GM23248 (cell line): ENCODE measurements around the gene FHL5. TPM values are rescaled to one million over a fixed set of nuclear protein-coding genes. Genes with fewer than 3 reads are reported as not detected.

Experiments
- DNase-seq: peaks from one replicate; pipeline ENCODE4 v3.0.0-alpha.2; 2015
- H2AFZ ChIP-seq: fragments of 200-600 bp; sonication (generic); 2 replicates; pipeline ENCODE4 v1.6.1; 2016; ENCODE audit warnings: antibody characterized with exemption
- H3F3A ChIP-seq: fragments of 200-600 bp; sonication (generic); 2 replicates; pipeline ENCODE4 v1.6.1; 2016; ENCODE audit warnings: mild to moderate bottlenecking, antibody characterized with exemption, mixed run types; ENCODE audit not compliant: insufficient read depth
- H3K27ac ChIP-seq: fragments of 200-600 bp; sonication (generic); 2 replicates; pipeline ENCODE4 v1.5.1; 2016; ENCODE audit warnings: mild to moderate bottlenecking
- H3K27me3 ChIP-seq: fragments of 200-600 bp; sonication (generic); replicated peaks from 2 replicates; pipeline ENCODE4 v1.6.1; 2016; ENCODE audit warnings: mild to moderate bottlenecking; ENCODE audit not compliant: insufficient read depth
- H3K36me3 ChIP-seq: fragments of 200-600 bp; sonication (generic); 2 replicates; pipeline ENCODE4 v1.6.1; 2016; ENCODE audit warnings: low read depth, mild to moderate bottlenecking
- H3K4me1 ChIP-seq: fragments of 200-600 bp; sonication (generic); 2 replicates; pipeline ENCODE4 v1.6.1; 2016; ENCODE audit warnings: mild to moderate bottlenecking; ENCODE audit not compliant: insufficient read depth
- H3K4me2 ChIP-seq: fragments of 200-600 bp; sonication (generic); one replicate; pipeline ENCODE4 v1.6.1; 2016; ENCODE audit warnings: mild to moderate bottlenecking; ENCODE audit not compliant: unreplicated experiment
- H3K4me3 ChIP-seq: fragments of 200-600 bp; sonication (generic); 2 replicates; pipeline ENCODE4 v1.5.1; 2016; ENCODE audit warnings: mild to moderate bottlenecking
- H3K79me2 ChIP-seq: fragments of 200-600 bp; sonication (generic); 2 replicates; pipeline ENCODE4 v1.6.1; 2016; ENCODE audit warnings: mild to moderate bottlenecking; ENCODE audit not compliant: insufficient read depth
- H3K9ac ChIP-seq: fragments of 200-600 bp; sonication (generic); 2 replicates; pipeline ENCODE4 v1.6.1; 2016; ENCODE audit warnings: mild to moderate bottlenecking
- H3K9me2 ChIP-seq: fragments of 200-600 bp; sonication (generic); 2 replicates; pipeline ENCODE4 v1.6.1; 2016; ENCODE audit warnings: mixed run types, mild to moderate bottlenecking, moderate library complexity; ENCODE audit not compliant: insufficient read depth
- H3K9me3 ChIP-seq: fragments of 200-600 bp; sonication (generic); one replicate; pipeline ENCODE4 v1.6.1; 2017; ENCODE audit warnings: low read depth
- H4K20me1 ChIP-seq: fragments of 200-600 bp; sonication (generic); 2 replicates; pipeline ENCODE4 v1.6.0; 2016; ENCODE audit not compliant: insufficient read depth
- EZH2 ChIP-seq: fragments of 200-600 bp; sonication (generic); IDR thresholded peaks from 2 replicates; pipeline ENCODE4 v1.6.1; 2018; ENCODE audit warnings: antibody characterized with exemption, mild to moderate bottlenecking; ENCODE audit not compliant: insufficient read depth, poor library complexity, severe bottlenecking
- EZH2phosphoT487 ChIP-seq: fragments of 200-600 bp; sonication (generic); IDR thresholded peaks from 2 replicates; pipeline ENCODE4 v1.6.1; 2018; ENCODE audit warnings: antibody characterized with exemption, moderate library complexity, mild to moderate bottlenecking, low read depth; ENCODE audit not compliant: insufficient read depth
- WGBS, 2 experiments: methylation state at CpG; one replicate each; pipeline ENCODE4 v1.1.6; 2015 to 2017; ENCODE audit warnings: low lambda C conversion rate in 2 of 2, low coverage in 1 of 2; ENCODE audit errors: missing lambda C conversion rate in 2 of 2; 5-methylcytosine and 5-hydroxymethylcytosine counted together
- in situ Hi-C: fragments of 300-500 bp; cut with MboI; formaldehyde crosslinking; loops from 2 replicates; pipeline ENCODE4 v1.15.0; 2020
- polyA plus RNA-seq: library from polyadenylated mRNA; unstranded; fragments of >200 nt; fragmentation: Nextera tagmentation; extraction: Ambion mirVana; gene quantifications from 2 replicates; pipeline ENCODE4 v1.2.1, GENCODE V29; 2016
- total RNA-seq: library from RNA; depleted of rRNA; stranded (reverse); fragments of >200 nt; shearing (Covaris generic); gene quantifications from 2 replicates; pipeline ENCODE4 v1.2.3, GENCODE V29; 2014

FHL5 gene
- total and polyA plus RNA-seq, 2 experiments from 2014 or later = not detected

DNA sequence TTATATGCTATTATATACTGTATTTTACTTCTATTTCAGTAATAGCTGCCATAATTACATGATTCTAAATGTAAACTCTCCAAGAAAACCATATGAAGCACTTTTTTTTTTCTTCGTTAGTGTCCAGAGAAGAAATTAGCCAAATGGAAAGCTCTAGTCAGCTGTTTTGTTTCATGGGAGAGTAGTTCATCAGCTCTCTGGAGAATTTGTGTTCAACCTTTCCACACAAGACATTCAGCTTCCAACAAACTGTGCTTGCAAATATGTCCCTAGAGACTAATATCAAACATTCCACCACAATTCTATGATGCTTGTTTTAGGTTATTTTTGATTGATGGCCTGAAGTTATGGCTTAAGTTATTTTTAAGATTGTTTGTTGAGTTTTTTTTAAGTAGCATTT, 19.5 kb downstream of the FHL5 start:
- Histone ChIP-seq H3K4me2 (no peak overlapping the region), H3K27me3 (0 out of 2 replicates have a peak, but pooled peaks cover 5% of the 10 kb centered on the region), H3K4me1 (no peaks in the 10 kb centered on the region), H3K79me2 (no peaks in the 10 kb centered on the region), H3K27ac (no peak overlapping the region), H3K9me2 (no peaks in the 10 kb centered on the region), H3K9me3 (no peaks in the 10 kb centered on the region), H2AFZ (no peak overlapping the region), H3F3A (no peaks in the 10 kb centered on the region), H3K36me3 (no peaks in the 10 kb centered on the region), H4K20me1 (no peaks in the 10 kb centered on the region), H3K4me3 (no peak overlapping the region), H3K9ac (no peak overlapping the region)
- in situ Hi-C loops = no loop called here
- WGBS, 2 experiments = 23 to 31% methylated on average over 1 of the region's 1 CpG
- DNase-seq = no peak
- TF ChIP-seq EZH2phosphoT487 (no peak), EZH2 (no peak)

DNA sequence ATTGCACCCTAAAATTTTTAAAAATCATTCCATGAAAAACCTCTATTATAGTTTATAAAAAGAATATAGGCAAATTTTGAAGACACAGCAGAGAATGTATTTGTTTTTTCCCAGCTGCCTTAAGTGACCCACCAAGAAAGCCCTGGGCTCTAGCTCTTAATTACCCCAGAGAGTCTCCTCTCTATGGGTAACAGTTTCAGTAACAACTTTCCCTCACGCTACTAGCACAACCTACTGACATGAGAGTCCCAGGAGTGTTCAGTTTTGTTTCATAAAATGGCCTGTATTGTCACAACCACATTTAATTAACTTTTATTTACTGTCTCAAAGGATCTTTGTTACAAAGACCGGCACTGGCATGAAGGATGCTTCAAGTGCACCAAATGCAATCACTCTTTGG, 41.5 kb downstream of the FHL5 start:
- in situ Hi-C loops = no loop called here
- Histone ChIP-seq H3K9me3 (no peaks in the 10 kb centered on the region), H3K9me2 (no peaks in the 10 kb centered on the region), H3K36me3 (no peaks in the 10 kb centered on the region), H3K9ac (no peak overlapping the region), H3K4me3 (no peak overlapping the region), H3K79me2 (no peaks in the 10 kb centered on the region), H2AFZ (no peak overlapping the region), H4K20me1 (no peaks in the 10 kb centered on the region), H3K27ac (no peak overlapping the region), H3K4me2 (no peak overlapping the region), H3K4me1 (no peaks in the 10 kb centered on the region), H3K27me3 (no peaks in the 10 kb centered on the region), H3F3A (no peaks in the 10 kb centered on the region)
- WGBS, 2 experiments = 31 to 44% methylated on average over 2 of the region's 2 CpGs
- DNase-seq = no peak
- TF ChIP-seq EZH2 (no peak), EZH2phosphoT487 (no peak)

DNA sequence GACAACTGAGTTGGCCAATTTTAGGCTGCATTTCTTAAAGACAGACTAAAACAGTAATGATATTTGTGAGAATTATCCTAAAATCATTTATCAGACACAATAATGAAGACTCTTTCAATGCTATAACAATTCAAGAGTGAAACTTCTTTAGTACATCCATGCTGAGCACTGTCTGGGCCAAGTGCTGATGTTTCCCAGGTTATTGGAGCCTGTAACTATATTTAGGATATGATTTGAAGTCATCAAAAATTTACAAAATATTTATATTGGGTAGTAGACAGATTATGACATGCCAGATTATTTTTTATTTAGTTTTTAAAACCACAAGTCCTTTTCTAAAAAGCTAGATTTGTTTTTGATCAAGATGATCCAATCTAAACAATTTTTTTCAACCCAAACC, 45.1 kb downstream of the FHL5 start:
- H3K9me2 ChIP-seq = no peaks in the 10 kb centered on the region
- no peaks in the 10 kb centered on the region for H3K9me3 ChIP-seq
- no peak overlapping the region for H3K27ac ChIP-seq
- H3K79me2 ChIP-seq = no peaks in the 10 kb centered on the region
- DNase-seq = no peak
- H3K4me3 ChIP-seq = no peak overlapping the region
- no peak for TF ChIP-seq EZH2phosphoT487
- no peak for TF ChIP-seq EZH2
- no peaks in the 10 kb centered on the region for H3K4me1 ChIP-seq
- H3K4me2 ChIP-seq = no peak overlapping the region
- H3K9ac ChIP-seq = no peak overlapping the region
- H4K20me1 ChIP-seq = no peaks in the 10 kb centered on the region
- H3K27me3 ChIP-seq = no peaks in the 10 kb centered on the region
- in situ Hi-C loops = no loop called here
- H2AFZ ChIP-seq = no peak overlapping the region
- H3F3A ChIP-seq = no peaks in the 10 kb centered on the region
- no peaks in the 10 kb centered on the region for H3K36me3 ChIP-seq

DNA sequence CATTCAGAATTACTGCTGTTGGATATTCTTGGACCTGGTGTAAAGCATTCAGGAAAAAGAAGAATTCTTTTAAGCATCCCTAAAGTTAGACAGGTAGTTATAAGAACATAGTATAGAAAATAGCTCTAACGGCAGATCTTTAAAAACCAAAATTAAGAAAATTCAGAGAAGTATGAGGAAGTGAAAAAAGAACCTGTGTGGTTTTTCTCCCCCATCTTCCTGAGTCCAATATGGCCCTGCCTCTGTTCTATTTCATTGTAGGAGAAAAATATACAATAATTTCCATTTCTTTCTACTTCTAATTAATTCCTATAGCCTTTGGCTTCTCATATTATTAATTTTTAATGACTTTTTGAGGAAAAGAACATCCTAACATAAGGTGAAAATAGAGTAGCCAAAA, 47.1 kb downstream of the FHL5 start:
- 45 to 71% methylated on average over 1 of the region's 1 CpG for WGBS, 2 experiments
- H3K27ac ChIP-seq = no peak overlapping the region
- no peaks in the 10 kb centered on the region for H3F3A ChIP-seq
- TF ChIP-seq EZH2 (no peak), EZH2phosphoT487 (no peak)
- no peak overlapping the region for H3K4me3 ChIP-seq
- H3K4me2 ChIP-seq = no peak overlapping the region
- H3K9me2 ChIP-seq = no peaks in the 10 kb centered on the region
- DNase-seq = no peak
- no peak overlapping the region for H3K9ac ChIP-seq
- H2AFZ ChIP-seq = no peak overlapping the region
- no peaks in the 10 kb centered on the region for H3K27me3 ChIP-seq
- H3K4me1 ChIP-seq = no peaks in the 10 kb centered on the region
- no peaks in the 10 kb centered on the region for H3K79me2 ChIP-seq
- no peaks in the 10 kb centered on the region for H4K20me1 ChIP-seq
- H3K36me3 ChIP-seq = no peaks in the 10 kb centered on the region
- H3K9me3 ChIP-seq = no peaks in the 10 kb centered on the region
- in situ Hi-C loops = no loop called here

DNA sequence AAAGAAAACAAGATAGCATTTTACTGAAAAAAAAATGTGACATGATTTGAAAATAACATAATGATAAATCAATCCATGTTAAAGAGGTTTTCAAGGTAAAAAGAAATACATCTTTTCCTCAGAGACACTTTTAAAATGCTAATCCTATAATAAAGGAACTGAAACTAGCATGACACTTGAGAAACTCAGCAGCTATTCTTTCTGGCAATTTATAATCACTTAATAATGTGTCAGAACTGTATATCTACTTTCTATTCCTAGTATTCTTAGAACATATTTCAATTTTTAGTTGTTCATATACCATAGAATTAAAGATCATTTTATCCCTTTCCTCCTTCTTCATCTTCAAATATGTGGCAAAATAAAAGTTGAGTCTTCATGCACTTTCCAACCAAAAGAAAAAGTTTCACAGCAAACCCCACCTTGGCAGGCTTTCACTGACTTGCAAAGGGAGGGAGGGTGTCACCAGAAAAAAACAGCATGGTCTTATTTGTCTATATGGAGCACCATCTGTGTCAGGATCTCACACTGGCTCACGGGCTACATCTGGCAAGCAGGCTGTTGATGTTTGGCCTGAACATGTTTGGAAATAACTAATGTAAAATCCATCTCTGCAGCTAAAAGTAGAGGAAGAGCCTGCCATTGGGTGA, 48.5 kb downstream of the FHL5 start:
- Histone ChIP-seq H3K4me2 (no peak overlapping the region), H3K4me1 (no peaks in the 10 kb centered on the region), H3K27me3 (no peaks in the 10 kb centered on the region), H4K20me1 (no peaks in the 10 kb centered on the region), H3K9me2 (no peaks in the 10 kb centered on the region), H3K36me3 (no peaks in the 10 kb centered on the region), H3K9ac (no peak overlapping the region), H3K4me3 (no peak overlapping the region), H2AFZ (no peak overlapping the region), H3K79me2 (no peaks in the 10 kb centered on the region), H3F3A (no peaks in the 10 kb centered on the region), H3K9me3 (no peaks in the 10 kb centered on the region), H3K27ac (no peak overlapping the region)
- TF ChIP-seq EZH2phosphoT487 (no peak), EZH2 (no peak)
- no peak for DNase-seq
- 0% methylated on average over 1 of the region's 1 CpG for WGBS, 2 experiments
- in situ Hi-C loops = no loop called here
